Measurements from ENCODE around the gene PAPPA.

- TF ChIP-seq SRF (IDR thresholded peaks at IDR 0.05; ENCODE audit: low read depth) (no peak), CTCF (IDR thresholded peaks at IDR 0.05 in 2 of 3, conservative IDR thresholded peaks at IDR 0.05 in 1 of 3; ENCODE audit: borderline replicate concordance in 1 of 3, insufficient read depth in 1 of 3, low read depth in 2 of 3, low read length in 2 of 3) (no peak), YY1 (IDR thresholded peaks at IDR 0.05; ENCODE audit: extremely low read depth, insufficient replicate concordance, low read depth, low read length) (no peak), EZH2phosphoT487 (IDR thresholded peaks at IDR 0.05; ENCODE audit: borderline replicate concordance) (no peak), MAX (IDR thresholded peaks at IDR 0.05) (no peak), RAD21 (IDR thresholded peaks at IDR 0.05; ENCODE audit: low read depth) (no peak), REST (IDR thresholded peaks at IDR 0.05; ENCODE audit: low read depth) (no peak)
- TF ChIP-seq, protein P1, sequence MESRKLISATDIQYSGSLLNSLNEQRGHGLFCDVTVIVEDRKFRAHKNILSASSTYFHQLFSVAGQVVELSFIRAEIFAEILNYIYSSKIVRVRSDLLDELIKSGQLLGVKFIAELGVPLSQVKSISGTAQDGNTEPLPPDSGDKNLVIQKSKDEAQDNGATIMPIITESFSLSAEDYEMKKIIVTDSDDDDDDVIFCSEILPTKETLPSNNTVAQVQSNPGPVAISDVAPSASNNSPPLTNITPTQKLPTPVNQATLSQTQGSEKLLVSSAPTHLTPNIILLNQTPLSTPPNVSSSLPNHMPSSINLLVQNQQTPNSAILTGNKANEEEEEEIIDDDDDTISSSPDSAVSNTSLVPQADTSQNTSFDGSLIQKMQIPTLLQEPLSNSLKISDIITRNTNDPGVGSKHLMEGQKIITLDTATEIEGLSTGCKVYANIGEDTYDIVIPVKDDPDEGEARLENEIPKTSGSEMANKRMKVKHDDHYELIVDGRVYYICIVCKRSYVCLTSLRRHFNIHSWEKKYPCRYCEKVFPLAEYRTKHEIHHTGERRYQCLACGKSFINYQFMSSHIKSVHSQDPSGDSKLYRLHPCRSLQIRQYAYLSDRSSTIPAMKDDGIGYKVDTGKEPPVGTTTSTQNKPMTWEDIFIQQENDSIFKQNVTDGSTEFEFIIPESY (IDR thresholded peaks at IDR 0.05; ENCODE audit: extremely low read depth, insufficient replicate concordance, low read length), result no peak
Observed at GRCh38 chr9:116380496-116380995, 227.0 kb downstream of the PAPPA start.
